GM11168 (cell line): ENCODE measurements around the gene ELMO3.

Source experiments
- in situ Hi-C: fragments of 300-500 bp; cut with MboI; formaldehyde crosslinking; loops from one replicate; pipeline ENCODE4 v1.12.0; 2022; ENCODE audit warnings: low sequenced_read_pairs; ENCODE audit not compliant: unreplicated experiment

The ELMO3 gene

GRCh38 chr16:67248401-67249177, 49.7 kb downstream of the ELMO3 start, which contains the start of gene SLC9A5:
TSS of gene SLC9A5 (plus strand) at chr16:67248979. CDS start at chr16:67249015, 36 bp downstream.
- in situ Hi-C loops: no loop called here

GRCh38 chr16:67249178-67250044, 50.5 kb downstream of the ELMO3 start:
- in situ Hi-C loops: loop anchor here (10.0 kb wide), 1 partner anchor 155 kb away; no protein-coding TSS in a partner anchor

DNA sequence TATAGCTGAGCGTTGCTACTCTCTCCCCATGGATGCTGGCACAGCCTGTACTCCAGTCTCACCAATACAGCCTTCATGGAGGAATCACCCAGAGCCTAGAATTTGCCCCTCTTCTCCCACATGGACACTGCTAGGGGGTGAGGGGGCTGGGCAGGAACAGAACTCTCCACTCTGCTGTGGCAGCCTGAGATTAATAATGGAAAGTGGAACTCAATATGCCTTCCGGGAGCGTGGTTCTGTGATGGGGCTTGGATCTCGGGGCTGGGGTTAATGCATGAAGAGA, 51.1 kb downstream of the ELMO3 start:
- in situ Hi-C loops: loop anchor here (10.0 kb wide), 1 partner anchor 155 kb away; no protein-coding TSS in a partner anchor

DNA sequence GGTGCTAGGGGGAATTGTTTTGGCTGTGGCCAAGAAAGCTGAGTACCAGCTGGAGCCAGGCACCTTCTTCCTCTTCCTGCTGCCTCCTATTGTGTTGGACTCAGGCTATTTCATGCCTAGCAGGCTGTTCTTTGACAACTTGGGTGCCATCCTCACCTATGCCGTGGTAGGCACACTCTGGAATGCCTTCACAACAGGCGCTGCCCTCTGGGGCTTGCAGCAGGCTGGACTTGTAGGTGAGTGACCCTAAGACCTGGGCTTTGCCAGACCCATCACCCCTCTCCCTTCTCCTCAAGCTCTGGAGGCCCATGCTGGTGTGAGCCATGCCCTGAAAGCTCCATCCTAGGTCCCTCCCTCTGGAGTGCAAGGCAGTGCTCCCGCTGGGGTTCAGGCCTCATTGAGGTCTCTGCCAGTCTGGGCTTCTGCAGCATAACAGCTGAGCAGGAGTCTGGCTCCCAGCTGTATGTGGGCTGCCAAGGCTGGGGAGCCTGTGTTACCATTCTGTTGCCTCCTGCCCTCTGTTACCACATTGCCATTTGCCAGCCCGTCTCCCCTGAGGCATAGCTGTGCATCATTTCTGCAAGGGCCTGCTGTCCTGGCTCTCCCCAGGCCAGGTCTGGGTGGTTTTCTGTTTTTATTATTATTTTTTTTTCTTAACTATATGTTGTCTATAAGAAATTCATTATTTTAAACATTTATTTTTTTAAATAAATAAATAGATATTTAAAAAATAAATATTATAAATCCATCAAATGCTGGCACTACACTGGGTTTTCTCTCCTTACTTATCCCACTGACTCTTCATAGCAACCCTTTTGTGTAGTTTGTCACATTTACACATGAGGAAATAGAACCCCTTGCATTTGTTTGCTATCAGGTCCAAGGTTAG, 53.9 kb downstream of the ELMO3 start:
- in situ Hi-C loops: loop anchor here (10.0 kb wide), 1 partner anchor 152 kb away; no protein-coding TSS in a partner anchor
